Measurements from ENCODE around the gene TEPSIN.

Gene TEPSIN

GRCh38 chr17:81260641-81261040, 21.8 kb upstream of the TEPSIN start:
- no peak overlapping the region for H3K4me3 ChIP-seq (replicated peaks; ENCODE audit: low read depth, low read length)
- DNase-seq (ENCODE audit: extremely low read depth, low read depth) = no peak
- no peak for TF ChIP-seq CTCF (IDR thresholded peaks at IDR 0.05; ENCODE audit: low read depth, low read length, missing control alignments)

- TF ChIP-seq CTCF (IDR thresholded peaks at IDR 0.05; ENCODE audit: low read depth, low read length, missing control alignments) = no peak
- no peak overlapping the region for H3K4me3 ChIP-seq (replicated peaks; ENCODE audit: low read depth, low read length)
- DNase-seq (ENCODE audit: extremely low read depth, low read depth) = no peak
Measured at GRCh38 chr17:81260171-81260570, 21.3 kb upstream of the TEPSIN start.

GRCh38 chr17:81259058-81259605, 20.3 kb upstream of the TEPSIN start:
- no peak for TF ChIP-seq CTCF (IDR thresholded peaks at IDR 0.05; ENCODE audit: low read depth, low read length, missing control alignments)
- H3K4me3 ChIP-seq (replicated peaks; ENCODE audit: low read depth, low read length) = no peak overlapping the region
- DNase-seq (ENCODE audit: extremely low read depth, low read depth) = no peak

GRCh38 chr17:81258292-81258691, 19.4 kb upstream of the TEPSIN start:
- no peak for TF ChIP-seq CTCF (IDR thresholded peaks at IDR 0.05; ENCODE audit: low read depth, low read length, missing control alignments)
- DNase-seq (ENCODE audit: extremely low read depth, low read depth) = no peak
- H3K4me3 ChIP-seq (replicated peaks; ENCODE audit: low read depth, low read length) = no peak overlapping the region

- no peak overlapping the region for H3K4me3 ChIP-seq (replicated peaks; ENCODE audit: low read depth, low read length)
- TF ChIP-seq CTCF (IDR thresholded peaks at IDR 0.05; ENCODE audit: low read depth, low read length, missing control alignments) = no peak
- DNase-seq (ENCODE audit: extremely low read depth, low read depth) = no peak
Measured at GRCh38 chr17:81257533-81257932, 18.7 kb upstream of the TEPSIN start.

GRCh38 chr17:81256616-81257015, 17.8 kb upstream of the TEPSIN start:
- H3K4me3 ChIP-seq (replicated peaks; ENCODE audit: low read depth, low read length) = no peak overlapping the region
- no peak for TF ChIP-seq CTCF (IDR thresholded peaks at IDR 0.05; ENCODE audit: low read depth, low read length, missing control alignments)
- DNase-seq (ENCODE audit: extremely low read depth, low read depth) = no peak
